GM18520 (cell line): ENCODE data around the gene RNASE8.
A peak's percentile ranks its signal among the peaks of the same experiment; 100 is the strongest.

Experiments used
- ATAC-seq: cut with Tn5 transposase; IDR thresholded peaks from one replicate; pipeline ENCODE4 v1.9.1; 2021; ENCODE audit not compliant: unreplicated experiment

The RNASE8 gene

GRCh38 chr14:21090194-21090939, 32.7 kb downstream of the RNASE8 start:
- no peak for ATAC-seq

- no peak for ATAC-seq
These were observed 33.5 kb downstream of the RNASE8 start for GRCh38 chr14:21090940-21091663.

DNA sequence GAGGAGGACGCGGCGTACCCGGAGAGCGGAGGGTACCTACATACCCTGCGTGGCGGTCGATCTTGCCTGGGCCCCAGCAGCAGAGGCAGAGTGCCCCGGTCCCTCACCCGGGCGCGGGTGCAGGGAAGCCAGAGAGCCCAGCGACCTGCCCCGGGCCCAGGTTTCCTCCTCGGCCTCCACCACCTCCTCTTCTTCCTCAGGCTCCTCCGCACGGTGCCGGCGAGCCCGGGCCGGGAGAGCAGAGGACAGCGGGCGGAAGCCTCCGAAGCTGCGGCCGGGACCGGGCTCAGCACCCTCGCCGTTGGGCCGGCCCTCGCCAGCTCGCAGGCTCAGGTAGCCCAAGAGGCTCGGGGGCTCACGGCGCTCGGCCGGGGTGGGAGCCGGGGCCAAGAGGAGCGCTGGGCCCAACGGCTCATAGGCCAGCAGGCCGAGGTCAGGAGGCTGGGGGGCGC, 34.2 kb downstream of the RNASE8 start:
- no peak for ATAC-seq

DNA sequence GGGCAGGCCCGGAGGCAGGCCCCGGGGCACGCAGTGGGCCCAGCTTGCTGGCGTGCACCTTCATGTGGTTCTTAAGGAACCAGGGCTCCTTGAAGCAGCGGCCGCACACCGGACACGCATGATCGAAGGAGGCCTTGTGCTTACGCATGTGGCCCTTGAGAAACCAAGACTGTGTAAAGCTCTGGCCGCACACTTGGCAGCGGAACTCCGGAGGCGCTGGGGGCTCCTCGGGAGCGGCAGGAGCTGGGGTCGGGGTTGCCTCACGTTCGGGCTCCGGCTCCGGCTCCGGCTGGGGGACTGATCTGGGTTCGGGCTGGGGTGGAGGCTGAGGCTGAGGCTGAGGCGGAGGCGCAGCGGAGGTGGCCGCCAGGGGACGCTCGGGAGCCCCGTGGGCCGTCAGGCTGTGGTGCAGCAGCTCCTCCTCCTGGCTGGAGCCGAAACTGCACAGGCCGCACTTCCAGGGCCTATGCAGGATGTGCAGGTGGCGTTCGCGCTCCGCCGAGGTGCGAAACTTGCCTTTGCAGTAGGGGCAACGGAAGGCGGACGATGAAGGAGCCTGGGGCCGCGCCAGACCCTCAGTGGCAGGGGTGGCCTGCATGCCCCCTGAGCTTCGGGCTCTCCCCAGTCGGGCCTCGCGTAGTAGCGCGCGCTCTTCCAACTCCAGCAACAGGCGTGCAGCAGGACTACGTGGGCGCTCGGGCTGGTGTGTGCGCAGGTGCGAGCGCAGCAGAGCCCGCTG, 34.8 kb downstream of the RNASE8 start:
- ATAC-seq = peak; percentile 70

- no peak for ATAC-seq
These were observed 35.4 kb downstream of the RNASE8 start for GRCh38 chr14:21093018-21093417.

DNA sequence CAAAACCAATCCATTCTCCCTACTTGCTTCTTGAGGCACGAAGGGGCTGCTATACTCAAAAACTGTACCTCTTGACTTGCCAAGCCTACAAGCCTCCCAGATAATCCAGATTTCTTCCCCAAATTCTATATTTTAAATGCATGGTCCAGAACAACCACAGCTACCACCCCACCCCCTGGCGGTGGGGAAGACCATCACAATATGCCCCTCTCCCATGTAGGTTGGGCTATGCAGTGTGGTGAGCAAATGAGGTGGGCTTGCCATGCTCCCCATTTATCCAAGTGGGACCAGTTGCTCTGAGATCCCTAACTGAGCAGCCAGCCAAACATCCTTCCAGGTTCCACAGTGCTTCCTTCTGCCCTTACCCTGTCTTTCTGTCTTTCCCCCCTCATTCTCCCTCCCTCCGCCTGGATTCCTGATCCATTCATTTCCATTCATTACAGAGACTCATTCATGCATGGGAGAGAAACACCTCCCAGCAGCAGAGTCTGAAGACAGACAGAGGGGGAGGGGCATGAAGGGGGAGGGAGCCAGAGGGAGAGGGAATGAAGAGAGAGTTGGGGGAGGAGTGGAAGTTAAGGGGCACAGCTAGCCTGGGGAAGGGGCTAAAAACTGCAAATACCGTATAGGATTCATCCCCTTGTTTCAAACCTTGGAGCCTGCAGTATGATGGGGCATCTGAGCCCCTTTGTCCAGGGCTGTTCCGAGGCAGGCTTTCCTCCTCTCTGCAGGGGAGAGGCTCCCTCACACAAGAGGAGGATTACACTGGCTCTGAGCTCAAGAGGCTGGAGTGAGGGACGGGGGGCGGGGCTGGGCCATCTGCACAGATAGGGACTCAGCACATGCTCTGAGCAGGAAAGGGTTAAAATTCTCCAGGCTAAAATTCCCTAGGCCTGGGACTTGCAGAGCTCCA, 36.4 kb downstream of the RNASE8 start:
- ATAC-seq = no peak

DNA sequence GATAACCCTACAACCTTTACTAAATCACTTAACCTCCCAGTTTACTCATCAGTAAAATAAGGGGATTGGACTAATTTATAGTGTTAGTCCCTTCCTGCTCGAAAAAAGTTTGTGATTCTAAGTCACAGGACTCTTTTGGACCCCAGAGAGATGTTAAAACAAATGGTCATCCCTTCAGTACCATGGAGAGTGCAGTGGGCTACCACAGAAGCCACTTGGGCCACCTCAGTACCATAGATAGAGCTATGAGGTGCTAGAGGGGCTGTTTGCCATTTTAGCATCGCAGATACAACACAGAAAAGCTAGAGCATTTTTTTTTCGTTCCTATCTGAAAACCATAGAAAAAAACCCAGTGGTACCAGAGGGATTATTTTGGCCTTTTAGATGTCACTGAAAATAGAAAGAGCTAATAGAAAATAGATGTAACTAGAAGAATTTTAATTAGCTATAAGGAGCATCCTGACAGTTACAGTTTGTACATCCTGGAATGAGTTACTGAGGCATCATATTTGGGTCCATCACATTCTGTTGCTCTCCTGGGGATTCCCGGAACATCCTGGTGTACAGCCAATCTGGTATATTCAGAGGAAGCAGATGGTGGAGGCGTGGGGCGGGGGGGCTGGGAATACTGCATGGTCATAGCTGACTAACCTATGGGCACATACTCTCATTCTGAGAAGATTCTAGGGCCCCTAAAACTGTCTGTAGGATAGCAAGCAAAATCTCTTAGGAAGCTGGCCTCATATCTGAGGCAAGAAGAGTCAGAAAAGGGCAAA, 38.0 kb downstream of the RNASE8 start:
- ATAC-seq = no peak

- no peak for ATAC-seq
These were observed 38.8 kb downstream of the RNASE8 start for GRCh38 chr14:21096438-21096837.

DNA sequence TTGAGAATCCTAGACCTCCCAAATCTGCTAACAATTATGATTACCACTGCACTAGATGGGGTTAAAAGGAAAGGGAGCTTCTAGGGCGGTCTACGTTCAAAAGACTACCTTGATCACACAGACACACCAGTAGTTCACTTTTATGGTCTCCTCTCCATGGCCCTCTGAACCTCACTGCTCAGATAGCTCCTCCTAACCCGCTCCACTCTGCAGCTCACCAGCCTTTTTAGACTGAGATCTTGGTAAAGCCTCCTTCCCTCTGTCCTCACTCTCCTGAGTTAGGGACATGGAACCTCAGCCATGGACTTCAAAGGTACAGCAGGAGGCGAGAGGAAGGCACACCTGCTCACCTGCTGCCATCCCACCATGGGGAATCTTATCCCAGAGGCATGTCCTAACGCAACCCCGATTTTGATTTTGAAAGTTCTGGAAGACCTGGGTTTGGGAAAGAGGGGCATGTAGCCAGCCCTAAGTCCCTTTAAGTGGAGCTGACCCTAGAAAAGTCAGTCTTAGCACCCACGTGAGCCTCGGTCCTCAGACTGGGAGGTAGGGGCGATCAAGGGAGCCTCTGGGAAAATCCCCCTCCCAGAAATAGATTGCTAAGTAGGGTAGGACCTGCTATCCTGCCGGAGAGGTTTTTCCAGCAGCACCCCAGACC, 39.5 kb downstream of the RNASE8 start:
- ATAC-seq = no peak

GRCh38 chr14:21097636-21098075, 40.0 kb downstream of the RNASE8 start:
- ATAC-seq = no peak

GRCh38 chr14:21098076-21098891, 40.7 kb downstream of the RNASE8 start, which contains the start of gene ZNF219:
TSS of gene ZNF219 (minus strand) at chr14:21098655. CDS start at chr14:21093591, 5,064 bp downstream.
- no peak for ATAC-seq

DNA sequence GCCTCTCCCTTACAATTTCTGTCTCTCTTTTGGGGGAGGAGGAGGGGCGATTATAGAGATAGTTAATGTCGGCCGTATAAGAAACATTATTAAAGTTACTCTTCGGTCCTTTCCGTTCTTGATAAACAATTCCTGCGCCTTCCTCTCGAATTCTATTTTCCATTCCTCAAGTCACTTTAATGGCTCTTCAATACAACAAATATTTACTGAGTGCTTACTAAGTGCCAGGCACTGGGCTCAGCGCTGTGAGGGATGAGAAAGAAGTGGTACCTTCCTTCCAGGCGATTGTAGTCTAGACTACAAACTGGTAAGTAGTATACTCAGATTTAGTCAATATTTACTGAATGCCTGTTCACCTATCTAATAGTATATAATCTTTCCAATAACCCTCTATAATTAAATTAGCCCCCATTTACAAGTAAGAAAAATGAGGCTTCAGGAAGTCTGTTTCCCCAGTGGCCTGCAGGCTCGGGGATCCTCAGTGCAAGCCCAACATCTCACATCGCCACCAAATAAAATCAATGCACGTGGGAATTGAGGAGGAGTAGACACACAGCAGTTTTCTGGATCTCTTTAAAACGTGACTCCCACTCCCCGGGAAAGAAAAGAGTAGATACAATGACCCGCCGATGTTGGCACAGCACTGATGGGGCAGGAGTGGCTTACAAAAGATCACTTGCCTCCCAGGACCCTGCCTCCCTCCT, 41.4 kb downstream of the RNASE8 start:
- ATAC-seq = no peak

GRCh38 chr14:21099596-21099985, 42.0 kb downstream of the RNASE8 start:
- no peak for ATAC-seq

GRCh38 chr14:21100931-21101330, 43.3 kb downstream of the RNASE8 start, which contains the start of gene TMEM253:
TSS of gene TMEM253 (plus strand) at chr14:21101066. CDS start at chr14:21101344, 278 bp downstream.
- ATAC-seq = no peak

- ATAC-seq = no peak
These were observed 44.3 kb downstream of the RNASE8 start for GRCh38 chr14:21101802-21102413.

DNA sequence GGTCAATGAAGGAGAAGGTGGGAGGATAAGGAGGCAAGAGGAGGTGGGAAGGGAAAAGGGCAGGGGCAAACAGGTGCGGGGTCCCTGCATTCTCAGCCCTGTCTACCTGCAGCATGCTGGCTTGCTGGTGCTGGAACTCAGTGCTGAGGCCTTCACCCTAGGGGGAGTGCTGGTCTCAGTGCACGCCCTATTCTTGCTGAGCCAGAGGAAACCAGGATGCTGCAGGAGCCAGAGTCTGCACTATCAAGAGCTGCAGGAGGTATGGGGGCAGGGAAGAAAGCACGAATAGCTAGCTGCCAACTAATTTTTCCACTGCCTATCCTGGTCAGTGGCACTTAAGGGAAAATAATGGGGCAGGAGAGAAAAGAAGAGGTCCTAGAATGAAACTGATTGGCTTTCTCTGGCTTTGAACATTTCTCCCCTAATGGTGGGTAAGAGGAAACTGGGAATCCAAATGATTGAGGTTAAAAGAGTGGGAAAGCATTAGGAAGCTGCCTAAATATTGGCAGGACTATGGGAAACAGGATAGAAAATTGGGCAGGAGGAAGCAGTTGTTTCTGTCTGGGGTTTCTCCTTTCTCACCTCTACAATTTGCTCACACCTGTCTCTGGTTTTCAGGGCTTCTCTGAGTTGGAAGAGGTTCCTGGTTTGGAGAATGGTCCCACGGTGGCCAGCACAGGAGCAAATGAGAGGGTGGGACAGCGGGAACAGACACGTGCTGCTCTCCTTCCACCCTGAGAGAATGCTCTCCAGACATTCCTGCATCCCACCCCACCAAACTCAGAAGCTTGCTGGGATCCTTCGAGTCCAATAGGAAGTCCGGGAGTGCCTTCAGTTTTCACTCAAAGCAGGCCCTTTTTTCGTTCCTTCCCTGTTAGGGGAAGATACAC, 45.1 kb downstream of the RNASE8 start:
- ATAC-seq = no peak
